ENCODE results near the gene TFB1M.

GRCh38 chr6:155267411-155267810, 46.9 kb downstream of the TFB1M start:
- TF ChIP-seq ZFP37 (tag by site-specific recombination; IDR thresholded peaks at IDR 0.05) (no peak), YY1 (tag by site-specific recombination; IDR thresholded peaks at IDR 0.05) (no peak), HIC1 (tag by site-specific recombination; IDR thresholded peaks at IDR 0.05) (no peak), ZNF426 (tag by site-specific recombination; IDR thresholded peaks at IDR 0.05) (no peak), PATZ1 (tag by site-specific recombination; IDR thresholded peaks at IDR 0.05) (no peak), CTCF (tag by site-specific recombination; IDR thresholded peaks at IDR 0.05) (no peak), ELK4 (IDR thresholded peaks at IDR 0.05; ENCODE audit: borderline replicate concordance, low read depth, low read length) (no peak), REST (tag by site-specific recombination; IDR thresholded peaks at IDR 0.05) (no peak), ZNF544 (tag by site-specific recombination; IDR thresholded peaks at IDR 0.05) (no peak), ZNF350 (tag by site-specific recombination; IDR thresholded peaks at IDR 0.05) (no peak)
